ENCODE results near the gene BCL6B.

GRCh38 chr17:7067198-7067597 lies 44.3 kb downstream of the BCL6B start:
- TF ChIP-seq POLR2A (IDR thresholded peaks at IDR 0.05) = no peak
- TF ChIP-seq, protein P1, sequence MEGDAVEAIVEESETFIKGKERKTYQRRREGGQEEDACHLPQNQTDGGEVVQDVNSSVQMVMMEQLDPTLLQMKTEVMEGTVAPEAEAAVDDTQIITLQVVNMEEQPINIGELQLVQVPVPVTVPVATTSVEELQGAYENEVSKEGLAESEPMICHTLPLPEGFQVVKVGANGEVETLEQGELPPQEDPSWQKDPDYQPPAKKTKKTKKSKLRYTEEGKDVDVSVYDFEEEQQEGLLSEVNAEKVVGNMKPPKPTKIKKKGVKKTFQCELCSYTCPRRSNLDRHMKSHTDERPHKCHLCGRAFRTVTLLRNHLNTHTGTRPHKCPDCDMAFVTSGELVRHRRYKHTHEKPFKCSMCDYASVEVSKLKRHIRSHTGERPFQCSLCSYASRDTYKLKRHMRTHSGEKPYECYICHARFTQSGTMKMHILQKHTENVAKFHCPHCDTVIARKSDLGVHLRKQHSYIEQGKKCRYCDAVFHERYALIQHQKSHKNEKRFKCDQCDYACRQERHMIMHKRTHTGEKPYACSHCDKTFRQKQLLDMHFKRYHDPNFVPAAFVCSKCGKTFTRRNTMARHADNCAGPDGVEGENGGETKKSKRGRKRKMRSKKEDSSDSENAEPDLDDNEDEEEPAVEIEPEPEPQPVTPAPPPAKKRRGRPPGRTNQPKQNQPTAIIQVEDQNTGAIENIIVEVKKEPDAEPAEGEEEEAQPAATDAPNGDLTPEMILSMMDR (IDR thresholded peaks at IDR 0.05) = no peak

Data from esophagus squamous epithelium (tissue), 4 donors.